SK-N-SH treated with all-trans-retinoic acid at 6 μM for 48 hours (cell line): ENCODE results near the gene NR2C1.

Experiments used
- ATAC-seq: fragments of 200-7000 bp; cut with Tn5 transposase; 3 replicates; pipeline ENCODE4 v1.9.1; 2020; ENCODE audit warnings: mild to moderate bottlenecking, moderate library complexity
- ARNTL ChIP-seq: fragments of 450-650 bp; formaldehyde crosslinking; IDR thresholded peaks from 2 replicates; pipeline ENCODE4 v1.5.0; 2020; ENCODE audit warnings: low read depth, mild to moderate bottlenecking, moderate library complexity, borderline replicate concordance
- BACH2 ChIP-seq: fragments of 250-450 bp; sonication (Bioruptor Pico); IDR thresholded peaks from 2 replicates; pipeline ENCODE4 v1.9.0; 2021; ENCODE audit warnings: mild to moderate bottlenecking, borderline replicate concordance
- CREB5 ChIP-seq: fragments of 250-450 bp; sonication (Bioruptor Pico); IDR thresholded peaks from 2 replicates; pipeline ENCODE4 v1.5.1; 2020; ENCODE audit warnings: low read depth, mild to moderate bottlenecking, moderate library complexity
- CSDC2 ChIP-seq: fragments of 250-450 bp; sonication (Bioruptor Pico); IDR thresholded peaks from 2 replicates; pipeline ENCODE4 v1.5.0; 2020; ENCODE audit warnings: mild to moderate bottlenecking, moderate library complexity
- CSRNP3 ChIP-seq: fragments of 250-450 bp; sonication (Bioruptor Pico); IDR thresholded peaks from 2 replicates; pipeline ENCODE4 v1.5.1; 2021; ENCODE audit warnings: mild to moderate bottlenecking, moderate library complexity
- ESRRG ChIP-seq: fragments of 250-450 bp; sonication (Bioruptor Pico); IDR thresholded peaks from 2 replicates; pipeline ENCODE4 v1.6.1; 2021; ENCODE audit warnings: mild to moderate bottlenecking
- GLIS3 ChIP-seq: fragments of 250-450 bp; sonication (Bioruptor Pico); IDR thresholded peaks from 2 replicates; pipeline ENCODE4 v1.5.0; 2020; ENCODE audit warnings: mild to moderate bottlenecking, moderate library complexity
- ISL1 ChIP-seq: fragments of 250-450 bp; sonication (Bioruptor Pico); IDR thresholded peaks from 2 replicates; pipeline ENCODE4 v2.1.2; 2022; ENCODE audit warnings: mild to moderate bottlenecking, moderate library complexity
- OSR1 ChIP-seq: fragments of 250-450 bp; sonication (Bioruptor Pico); IDR thresholded peaks from 2 replicates; pipeline ENCODE4 v1.8.0; 2022; ENCODE audit warnings: moderate library complexity, mild to moderate bottlenecking, inconsistent platforms
- PATZ1 ChIP-seq: fragments of 250-450 bp; sonication (Bioruptor Pico); IDR thresholded peaks from 2 replicates; pipeline ENCODE4 v1.8.0; 2020; ENCODE audit warnings: mild to moderate bottlenecking, moderate library complexity, borderline replicate concordance
- POU6F1 ChIP-seq: fragments of 250-450 bp; sonication (Bioruptor Pico); IDR thresholded peaks from 2 replicates; pipeline ENCODE4 v1.8.0; 2021; ENCODE audit warnings: low read depth, mild to moderate bottlenecking, moderate library complexity, borderline replicate concordance
- RARB ChIP-seq: fragments of 250-450 bp; sonication (Bioruptor Pico); IDR thresholded peaks from 2 replicates; pipeline ENCODE4 v1.8.0; 2021; ENCODE audit warnings: mild to moderate bottlenecking, moderate library complexity
- SNAI2 ChIP-seq: fragments of 250-450 bp; sonication (Bioruptor Pico); IDR thresholded peaks from 2 replicates; pipeline ENCODE4 v1.5.0; 2020; ENCODE audit warnings: mild to moderate bottlenecking, moderate library complexity
- TCF4 ChIP-seq: fragments of 250-450 bp; sonication (Bioruptor Pico); IDR thresholded peaks from 2 replicates; pipeline ENCODE4 v1.8.0; 2021; ENCODE audit warnings: mild to moderate bottlenecking, moderate library complexity, borderline replicate concordance
- TOX ChIP-seq: fragments of 250-450 bp; sonication (Bioruptor Pico); IDR thresholded peaks from 2 replicates; pipeline ENCODE4 v1.8.0; 2021; ENCODE audit warnings: mild to moderate bottlenecking, moderate library complexity, borderline replicate concordance
- TSHZ2 ChIP-seq: fragments of 250-450 bp; sonication (Bioruptor Pico); IDR thresholded peaks from 2 replicates; pipeline ENCODE4 v1.5.0; 2020; ENCODE audit warnings: mild to moderate bottlenecking, moderate library complexity
- ZC3H10 ChIP-seq: fragments of 250-450 bp; sonication (Bioruptor Pico); IDR thresholded peaks from 2 replicates; pipeline ENCODE4 v1.5.1; 2021; ENCODE audit warnings: mild to moderate bottlenecking, moderate library complexity
- ZFP3 ChIP-seq: fragments of 250-450 bp; sonication (Bioruptor Pico); IDR thresholded peaks from 2 replicates; pipeline ENCODE4 v1.5.0; 2020; ENCODE audit warnings: mild to moderate bottlenecking, moderate library complexity
- ZFP30 ChIP-seq: fragments of 450-650 bp; formaldehyde crosslinking; IDR thresholded peaks from 2 replicates; pipeline ENCODE4 v1.5.0; 2022; ENCODE audit warnings: mild to moderate bottlenecking, moderate library complexity
- ZNF565 ChIP-seq: fragments of 450-650 bp; formaldehyde crosslinking; conservative IDR thresholded peaks from 2 replicates; pipeline ENCODE4 v1.5.0; 2020; ENCODE audit warnings: low read depth, mild to moderate bottlenecking, moderate library complexity
- ZNF70 ChIP-seq: fragments of 450-650 bp; formaldehyde crosslinking; IDR thresholded peaks from 2 replicates; pipeline ENCODE4 v1.5.0; 2020; ENCODE audit warnings: mild to moderate bottlenecking, moderate library complexity
- ZNF8 ChIP-seq: fragments of 450-650 bp; formaldehyde crosslinking; IDR thresholded peaks from 2 replicates; pipeline ENCODE4 v1.5.0; 2020; ENCODE audit warnings: mild to moderate bottlenecking, moderate library complexity

Gene NR2C1

GRCh38 chr12:95085612-95086011 is 12.2 kb upstream of the NR2C1 start:
- TF ChIP-seq TSHZ2, result no peak
- no peak for TF ChIP-seq GLIS3 (CRISPR knock-in tag)
- no peak for TF ChIP-seq ZFP30 (CRISPR knock-in tag)
- no peak for TF ChIP-seq ZFP3
- no peak for TF ChIP-seq ZNF70
- TF ChIP-seq ESRRG (CRISPR knock-in tag), result no peak
- TF ChIP-seq SNAI2 (CRISPR knock-in tag), result no peak
- TF ChIP-seq TCF4, result no peak
- no peak for TF ChIP-seq CSDC2
- no peak for TF ChIP-seq PATZ1 (CRISPR knock-in tag)
- no peak for TF ChIP-seq OSR1
- no peak for TF ChIP-seq ISL1
- TF ChIP-seq ZC3H10 (CRISPR knock-in tag), result no peak
- TF ChIP-seq RARB, result no peak
- no peak for TF ChIP-seq CSRNP3
- no peak for TF ChIP-seq ARNTL
- TF ChIP-seq TOX (CRISPR knock-in tag), result no peak
- no peak for ATAC-seq

- peak; percentile 78 for ATAC-seq
These were observed 10.5 kb upstream of the NR2C1 start for GRCh38 chr12:95083938-95084337.

GRCh38 chr12:95083471-95083870 is 10.1 kb upstream of the NR2C1 start:
- peak; percentile 44 for ATAC-seq
- TF ChIP-seq ARNTL, result no peak
- no peak for TF ChIP-seq GLIS3 (CRISPR knock-in tag)
- no peak for TF ChIP-seq CREB5 (CRISPR knock-in tag)
- TF ChIP-seq OSR1, result no peak
- no peak for TF ChIP-seq ZNF70
- no peak for TF ChIP-seq POU6F1 (CRISPR knock-in tag)
- no peak for TF ChIP-seq CSRNP3
- TF ChIP-seq ISL1, result no peak
- no peak for TF ChIP-seq PATZ1 (CRISPR knock-in tag)
- no peak for TF ChIP-seq ZFP3
- no peak for TF ChIP-seq CSDC2
- no peak for TF ChIP-seq RARB
- no peak for TF ChIP-seq ZC3H10 (CRISPR knock-in tag)
- TF ChIP-seq BACH2, result no peak
- TF ChIP-seq TSHZ2, result no peak
- no peak for TF ChIP-seq SNAI2 (CRISPR knock-in tag)
- TF ChIP-seq ESRRG (CRISPR knock-in tag), result no peak
- TF ChIP-seq ZNF8 (CRISPR knock-in tag), result no peak

More at GRCh38 chr12:95083938-95084337, 10.5 kb upstream of the NR2C1 start:
- no peak for TF ChIP-seq ZFP3
- TF ChIP-seq ISL1, result peak; percentile 56
- no peak for TF ChIP-seq ZNF565 (CRISPR knock-in tag)
- no peak for TF ChIP-seq TCF4
- TF ChIP-seq SNAI2 (CRISPR knock-in tag), result 0 out of 2 replicates have a peak, but pooled peaks have one; percentile 9
- no peak for TF ChIP-seq RARB
